Body of pancreas (tissue), 4 donors: ENCODE results near the gene LRRC8C.

Experiments
- CTCF ChIP-seq, 7 experiments: fragments of 450-650 bp in 4 of 7; fragments of 200-600 bp in 3 of 7; sonication (generic) in 3 of 7; IDR thresholded peaks; one replicate each; pipeline ENCODE4 v1.5.1; 2016 to 2019; ENCODE audit warnings: antibody characterized with exemption in 7 of 7
- POLR2A ChIP-seq, 3 donors: fragments of 450-650 bp; IDR thresholded peaks; one replicate each; pipeline ENCODE4 v1.6.1; 2016; ENCODE audit warnings: antibody characterized with exemption in 3 of 3, mild to moderate bottlenecking in 2 of 3

GRCh38 chr1:89596698-89597097 lies 36.2 kb upstream of the LRRC8C start:
- TF ChIP-seq CTCF (IDR thresholded peaks at IDR 0.05) (no peak), POLR2A (IDR thresholded peaks at IDR 0.05) (no peak)
